AG04450 (cell line): ENCODE measurements around the gene TOP3B. TPM values are rescaled to one million over a fixed set of nuclear protein-coding genes. Genes with fewer than 3 reads are reported as not detected.

Experiments used
- CTCF ChIA-PET: fragments of 300-600, 350-600 bp; formaldehyde crosslinking; extraction: SDS; loops from one replicate; lab custom pipeline; 2022; ENCODE audit warnings: antibody characterized with exemption, inconsistent platforms; lab: Charles Lee
- POLR2A ChIA-PET: fragments of 350-600 bp; formaldehyde crosslinking; extraction: SDS; loops from one replicate; lab custom pipeline; 2021; ENCODE audit warnings: antibody characterized with exemption, inconsistent platforms; lab: Yijun Ruan, JAX
- DNase-seq: peaks from one replicate; pipeline ENCODE4 v3.0.0-alpha.2; 2011; ENCODE audit warnings: low read depth, low spot score
- H3K27ac ChIP-seq: one replicate; pipeline ENCODE4 v1.5.1; 2012; ENCODE audit warnings: low read depth, low read length, control low read depth
- H3K27me3 ChIP-seq: one replicate; pipeline ENCODE4 v1.6.0; 2012; ENCODE audit warnings: low read length; ENCODE audit not compliant: control insufficient read depth, insufficient read depth
- H3K4me3 ChIP-seq: 2 replicates; pipeline ENCODE4 v1.5.1; 2011; ENCODE audit warnings: mild to moderate bottlenecking, low read depth, low read length, control low read depth
- H3K9me3 ChIP-seq: 2 replicates; pipeline ENCODE4 v1.5.1; 2012; ENCODE audit warnings: low read length; ENCODE audit not compliant: control insufficient read depth, insufficient read depth
- CTCF ChIP-seq: IDR thresholded peaks from 2 replicates; pipeline ENCODE4 v1.5.1; 2011; ENCODE audit warnings: low read depth, low read length, control low read depth, inconsistent platforms
- polyA plus RNA-seq: library from polyadenylated mRNA; depleted of rRNA; stranded (reverse); fragments of >200 nt; gene quantifications from 2 replicates; pipeline ENCODE4 v1.2.3, GENCODE V29; 2011

The TOP3B gene
- polyA plus RNA-seq, 1 experiment, result 10.3 TPM

- Histone ChIP-seq H3K27me3 (peaks cover 44% of the 10 kb centered on the region), H3K4me3 (no peak overlapping the region), H3K27ac (no peak overlapping the region), H3K9me3 (no peaks in the 10 kb centered on the region)
- POLR2A ChIA-PET, result no interaction called here
- no peak for TF ChIP-seq CTCF
- CTCF ChIA-PET, result interaction anchor here (1.3 kb wide), 1 partner anchor 21 kb away, joined by 3 read pairs; no protein-coding TSS in a partner anchor
- DNase-seq, result no peak
Observed at GRCh38 chr22:21992593-21993237, 10.1 kb upstream of the TOP3B start.

GRCh38 chr22:21991774-21992173 is 9.2 kb upstream of the TOP3B start:
- Histone ChIP-seq H3K9me3 (no peaks in the 10 kb centered on the region), H3K4me3 (no peak overlapping the region), H3K27me3 (peaks cover 44% of the 10 kb centered on the region), H3K27ac (no peak overlapping the region)
- TF ChIP-seq CTCF, result no peak
- ChIA-PET CTCF (no interaction called here), POLR2A (no interaction called here)
- no peak for DNase-seq

GRCh38 chr22:21991304-21991596 is 8.7 kb upstream of the TOP3B start:
- DNase-seq, result no peak
- Histone ChIP-seq H3K27ac (no peak overlapping the region), H3K9me3 (no peaks in the 10 kb centered on the region), H3K27me3 (peaks cover 44% of the 10 kb centered on the region), H3K4me3 (no peak overlapping the region)
- TF ChIP-seq CTCF, result no peak
- CTCF ChIA-PET, result interaction anchor here (0.6 kb wide), 1 partner anchor 86 kb away, joined by 5 read pairs; no protein-coding TSS in a partner anchor
- POLR2A ChIA-PET, result no interaction called here

GRCh38 chr22:21990445-21991303 is 8.1 kb upstream of the TOP3B start:
- H3K27me3 ChIP-seq, result peaks cover 44% of the 10 kb centered on the region
- no peak overlapping the region for H3K4me3 ChIP-seq
- no peak for TF ChIP-seq CTCF
- ChIA-PET CTCF (interaction anchor here (0.6 kb wide), 1 partner anchor 86 kb away, joined by 5 read pairs; no protein-coding TSS in a partner anchor), POLR2A (no interaction called here)
- no peak overlapping the region for H3K27ac ChIP-seq
- no peaks in the 10 kb centered on the region for H3K9me3 ChIP-seq
- DNase-seq, result no peak

GRCh38 chr22:21989049-21989448 is 6.5 kb upstream of the TOP3B start:
- Histone ChIP-seq H3K9me3 (no peaks in the 10 kb centered on the region), H3K27ac (no peak overlapping the region), H3K4me3 (no peak overlapping the region), H3K27me3 (peaks cover 35% of the 10 kb centered on the region)
- ChIA-PET CTCF (no interaction called here), POLR2A (no interaction called here)
- no peak for DNase-seq
- no peak for TF ChIP-seq CTCF
